ENCODE data around the gene OCA2. TPM values are rescaled to one million over a fixed set of nuclear protein-coding genes. Genes with fewer than 3 reads are reported as not detected.
A peak's percentile ranks its signal among the peaks of the same experiment; 100 is the strongest.

Gene OCA2
- total and polyA plus RNA-seq, 2 of the 13 experiments (the other 11 are each of a cell fraction or from before 2014, with no cell fraction given): 0.02 to 0.05 TPM

DNA sequence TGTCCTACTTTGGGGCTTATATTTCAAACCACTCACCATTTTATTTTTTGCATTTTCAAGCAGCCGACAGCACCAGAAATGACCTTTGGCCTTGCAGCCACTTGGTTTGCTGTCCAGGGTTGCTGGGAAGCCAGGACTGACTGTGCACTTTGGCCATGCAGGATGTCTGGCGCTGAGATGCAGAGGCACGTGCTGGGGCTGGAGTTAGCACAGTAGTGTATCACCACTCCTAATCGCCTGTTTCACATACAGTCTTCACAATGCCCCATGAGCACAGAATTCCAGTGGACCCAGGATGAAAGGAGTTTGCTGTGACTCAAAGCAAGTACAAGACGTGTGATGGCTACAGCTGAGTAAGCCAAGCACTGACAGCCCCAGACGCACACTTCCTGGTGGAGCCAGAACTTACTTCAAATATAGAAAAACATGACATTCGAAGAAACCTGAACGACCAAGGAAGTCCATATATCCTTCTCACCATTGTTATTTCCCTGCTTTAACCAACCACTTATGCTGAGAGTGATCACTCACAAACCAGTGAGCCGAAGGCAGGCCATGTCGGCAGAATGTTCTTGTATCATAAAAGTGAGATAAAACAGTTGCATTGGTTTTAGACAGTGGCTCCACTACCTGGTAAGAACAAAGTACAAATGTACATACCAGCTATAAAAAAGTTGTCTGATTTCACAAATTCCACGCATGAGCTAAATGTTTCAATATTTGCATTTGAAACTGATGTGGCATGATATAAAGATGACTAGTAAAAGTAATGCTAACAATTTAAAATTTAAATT is 16.0 kb downstream of the OCA2 start (continued):
- TF ChIP-seq ZFP37 (CRISPR knock-in tag; IDR thresholded peaks at IDR 0.05; ENCODE audit: borderline replicate concordance) (0 out of 2 replicates have a peak, but pooled peaks have one; percentile 37), MNT (IDR thresholded peaks at IDR 0.05) (peak; percentile 59), SOX5 (CRISPR knock-in tag; IDR thresholded peaks at IDR 0.05; ENCODE audit: borderline replicate concordance) (peak; percentile 56; the same call in 1 of the 2 replicates), DNMT3B (CRISPR knock-in tag; conservative IDR thresholded peaks at IDR 0.05) (no peak), ZFAT (CRISPR knock-in tag; conservative IDR thresholded peaks at IDR 0.05) (no peak), EZH2 (conservative IDR thresholded peaks at IDR 0.05; ENCODE audit: low read depth, low read length) (no peak), NFKB2 (CRISPR knock-in tag; IDR thresholded peaks at IDR 0.05; ENCODE audit: borderline replicate concordance) (0 out of 2 replicates have a peak, but pooled peaks have one; percentile 34), FOXK1 (CRISPR knock-in tag; IDR thresholded peaks at IDR 0.05; ENCODE audit: borderline replicate concordance, low read depth) (no peak), ZC3H4 (CRISPR knock-in tag; IDR thresholded peaks at IDR 0.05; ENCODE audit: borderline replicate concordance) (no peak), ZGPAT (CRISPR knock-in tag; IDR thresholded peaks at IDR 0.05) (0 out of 2 replicates have a peak, but pooled peaks have one; percentile 28), CEBPG (CRISPR knock-in tag; IDR thresholded peaks at IDR 0.05) (0 out of 2 replicates have a peak, but pooled peaks have one; percentile 25), NPAS2 (CRISPR knock-in tag; IDR thresholded peaks at IDR 0.05; ENCODE audit: borderline replicate concordance) (no peak), ZNF776 (CRISPR knock-in tag; IDR thresholded peaks at IDR 0.05) (no peak), ZNF777 (CRISPR knock-in tag; IDR thresholded peaks at IDR 0.05) (peak; percentile 55; the same call in 1 of the 2 replicates), ZNF552 (CRISPR knock-in tag; IDR thresholded peaks at IDR 0.05; ENCODE audit: borderline replicate concordance) (no peak), CBX2 (IDR thresholded peaks at IDR 0.05; ENCODE audit: low read depth, low read length) (no peak), CBX2 (CRISPR knock-in tag; IDR thresholded peaks at IDR 0.05; ENCODE audit: low read depth) (no peak), HDAC2 (CRISPR knock-in tag; IDR thresholded peaks at IDR 0.05) (peak; percentile 71), FOXO1 (CRISPR knock-in tag; IDR thresholded peaks at IDR 0.05) (peak; percentile 26; the same call in 1 of the 2 replicates), POLR2G (IDR thresholded peaks at IDR 0.05; ENCODE audit: low read depth, low read length) (no peak), ZNF772 (CRISPR knock-in tag; IDR thresholded peaks at IDR 0.05) (no peak), PBX2 (CRISPR knock-in tag; IDR thresholded peaks at IDR 0.05) (no peak), NR2F2 (IDR thresholded peaks at IDR 0.05; ENCODE audit: borderline replicate concordance, low read depth) (no peak), MXD3 (CRISPR knock-in tag; IDR thresholded peaks at IDR 0.05) (no peak), ZNF530 (CRISPR knock-in tag; IDR thresholded peaks at IDR 0.05; ENCODE audit: low read depth) (no peak)
- TF ChIP-seq, protein P1, sequence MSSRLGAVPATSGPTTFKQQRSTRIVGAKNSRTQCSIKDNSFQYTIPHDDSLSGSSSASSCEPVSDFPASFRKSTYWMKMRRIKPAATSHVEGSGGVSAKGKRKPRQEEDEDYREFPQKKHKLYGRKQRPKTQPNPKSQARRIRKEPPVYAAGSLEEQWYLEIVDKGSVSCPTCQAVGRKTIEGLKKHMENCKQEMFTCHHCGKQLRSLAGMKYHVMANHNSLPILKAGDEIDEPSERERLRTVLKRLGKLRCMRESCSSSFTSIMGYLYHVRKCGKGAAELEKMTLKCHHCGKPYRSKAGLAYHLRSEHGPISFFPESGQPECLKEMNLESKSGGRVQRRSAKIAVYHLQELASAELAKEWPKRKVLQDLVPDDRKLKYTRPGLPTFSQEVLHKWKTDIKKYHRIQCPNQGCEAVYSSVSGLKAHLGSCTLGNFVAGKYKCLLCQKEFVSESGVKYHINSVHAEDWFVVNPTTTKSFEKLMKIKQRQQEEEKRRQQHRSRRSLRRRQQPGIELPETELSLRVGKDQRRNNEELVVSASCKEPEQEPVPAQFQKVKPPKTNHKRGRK (CRISPR knock-in tag; IDR thresholded peaks at IDR 0.05): no peak

Data from HepG2 (cell line).